T47D (cell line): ENCODE measurements around the gene CHRM1.
A peak's percentile ranks its signal among the peaks of the same experiment; 100 is the strongest.

Source experiments
- DNase-seq, 2 experiments: peaks; one replicate each; pipeline versions ENCODE4 v3.0.0 to v3.0.0-alpha.2; 2011 to 2012; ENCODE audit warnings: low read depth in 1 of 2, low spot score in 1 of 2
- JUND ChIP-seq: IDR thresholded peaks from 2 replicates; pipeline ENCODE4 v1.6.1; 2012; ENCODE audit warnings: low read depth
- in situ Hi-C: cut with HindIII; loops from 2 replicates; pipeline ENCODE4 v1.10.0; 2016; ENCODE audit warnings: low sequenced_read_pairs, low pct_unique_long_range_greater_than_20kb

CHRM1 gene

DNA sequence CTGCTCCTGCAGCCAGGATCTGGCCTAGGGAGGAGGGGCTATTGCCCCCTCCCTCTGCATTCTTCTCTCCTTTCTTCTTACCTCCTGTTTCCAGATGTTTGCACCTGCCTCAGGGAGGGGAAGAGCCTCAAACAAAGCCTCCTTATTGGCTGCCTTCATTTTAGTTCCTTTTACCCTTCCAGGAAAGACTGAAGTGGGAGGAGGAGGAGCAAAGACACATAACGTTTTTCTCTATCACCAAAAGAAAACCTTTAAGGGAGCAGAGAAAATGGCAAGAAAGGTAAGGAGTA lies 13.3 kb upstream of the CHRM1 start:
- in situ Hi-C loops, result no loop called here
- DNase-seq, result no peak
- no peak for TF ChIP-seq JUND

DNA sequence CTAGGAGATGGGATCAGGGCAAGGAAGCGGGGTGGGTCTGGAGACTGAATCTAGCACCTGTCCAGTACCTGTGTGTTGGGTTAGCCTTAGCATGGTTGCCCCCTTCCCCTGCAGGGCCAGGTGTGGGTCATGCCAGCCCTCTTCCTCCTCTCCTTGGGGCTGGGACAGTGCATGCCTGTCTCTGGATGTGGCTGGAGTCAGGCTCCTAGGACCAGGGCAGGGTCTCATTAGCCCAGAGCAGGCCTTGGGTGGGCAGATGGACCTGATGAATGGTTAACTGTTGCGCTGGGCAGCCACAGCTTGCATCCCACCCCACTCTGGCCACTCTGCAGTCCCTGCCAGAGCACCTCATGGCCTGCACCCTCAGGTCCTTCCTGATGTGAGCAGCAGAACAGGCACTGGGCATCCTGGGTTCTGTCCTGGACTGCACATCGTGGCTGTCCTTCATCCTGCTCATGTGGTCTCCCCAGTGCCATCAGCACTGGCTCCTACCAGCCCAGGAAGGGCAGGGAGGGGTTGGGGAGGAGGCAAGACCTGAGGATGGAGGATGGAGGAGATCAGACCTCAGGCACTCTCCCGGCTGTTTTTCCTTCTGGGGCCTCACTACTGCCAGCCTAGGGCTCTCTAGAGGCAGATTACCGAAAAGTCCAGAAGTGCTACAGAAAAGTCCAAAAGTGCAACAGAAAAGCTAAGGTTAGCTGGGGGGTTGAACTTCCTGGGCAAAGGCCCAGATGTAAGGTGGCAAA lies 12.8 kb upstream of the CHRM1 start:
- no peak for TF ChIP-seq JUND
- in situ Hi-C loops, result no loop called here
- no peak for DNase-seq

DNA sequence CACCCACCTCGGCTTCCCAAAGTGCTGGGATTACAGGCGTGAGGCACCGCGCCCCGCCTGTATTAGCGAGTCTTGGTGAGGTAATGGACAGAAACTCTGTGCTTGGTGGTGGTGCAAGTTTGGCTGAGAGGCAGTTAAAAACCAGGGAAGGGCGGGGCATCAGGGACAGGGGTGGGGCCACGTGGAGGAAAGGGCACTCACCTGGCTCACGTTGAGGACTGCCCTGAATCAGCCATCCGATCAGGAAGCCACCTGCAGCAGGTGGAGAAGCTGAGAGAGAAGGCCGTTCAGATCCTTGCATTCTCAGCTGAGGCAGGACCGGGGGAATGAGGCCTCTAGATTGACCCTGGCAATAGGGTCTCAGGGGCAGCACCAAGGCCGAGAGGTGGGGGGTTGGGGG lies 12.1 kb upstream of the CHRM1 start:
- TF ChIP-seq JUND, result no peak
- in situ Hi-C loops, result no loop called here
- DNase-seq, result no peak

DNA sequence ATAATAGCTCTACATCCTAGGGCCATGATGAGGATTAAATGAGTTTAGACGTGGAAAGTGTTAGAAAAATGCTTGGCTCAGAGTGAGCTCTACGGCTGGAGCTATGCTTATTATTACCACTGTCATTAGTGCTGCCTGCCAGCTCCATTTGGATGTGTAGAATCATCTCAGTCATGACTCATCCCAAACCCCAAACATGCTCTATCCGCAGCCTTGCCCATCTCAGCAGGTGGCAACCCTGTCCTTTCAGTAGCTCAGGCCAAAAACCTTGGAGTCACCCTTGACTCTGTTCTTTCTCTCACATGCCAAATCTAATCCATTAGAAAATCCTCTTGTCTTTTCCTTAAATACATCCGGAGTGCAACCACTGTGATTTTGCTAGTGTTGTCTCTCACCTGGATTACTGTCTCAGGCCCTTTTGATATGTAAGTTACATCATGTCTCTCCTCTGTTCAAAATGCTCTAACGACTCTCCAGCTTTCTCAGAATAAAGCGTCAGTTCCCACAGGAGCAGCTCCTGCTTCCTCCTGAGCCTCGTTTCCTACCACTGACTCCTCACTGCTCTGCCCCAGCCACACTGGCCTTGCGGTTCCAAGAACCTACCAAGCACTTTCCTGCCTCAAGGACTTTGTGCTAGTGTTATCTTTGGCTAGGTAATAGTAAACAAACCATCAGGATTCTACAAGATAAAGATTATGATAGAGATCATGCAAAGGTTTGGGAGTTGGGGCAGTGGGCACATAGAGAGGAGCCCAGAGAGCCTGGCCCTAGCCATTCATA lies 10.5 kb upstream of the CHRM1 start:
- no peak for TF ChIP-seq JUND
- DNase-seq, result no peak
- in situ Hi-C loops, result no loop called here

DNA sequence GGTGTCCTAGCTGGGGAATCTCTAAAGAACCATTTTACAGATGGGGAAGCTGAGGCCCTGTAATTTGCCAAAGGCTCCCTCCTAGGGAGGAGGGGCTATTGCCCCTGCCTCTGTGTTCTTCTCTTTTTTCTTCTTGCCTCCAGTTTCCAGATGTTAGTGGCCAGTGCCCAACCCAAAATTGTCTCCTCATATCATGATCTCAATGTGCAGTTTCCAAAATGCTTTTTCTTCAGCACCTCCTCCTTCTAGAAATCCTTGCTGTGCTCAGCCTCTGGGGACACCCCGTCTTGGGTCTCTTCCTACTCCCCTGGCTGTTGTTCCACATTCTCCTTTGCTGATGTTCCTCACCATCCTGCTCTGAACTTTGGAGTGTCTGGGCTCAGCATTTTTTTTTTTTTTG lies 9.5 kb upstream of the CHRM1 start:
- TF ChIP-seq JUND, result no peak
- in situ Hi-C loops, result no loop called here
- no peak for DNase-seq

DNA sequence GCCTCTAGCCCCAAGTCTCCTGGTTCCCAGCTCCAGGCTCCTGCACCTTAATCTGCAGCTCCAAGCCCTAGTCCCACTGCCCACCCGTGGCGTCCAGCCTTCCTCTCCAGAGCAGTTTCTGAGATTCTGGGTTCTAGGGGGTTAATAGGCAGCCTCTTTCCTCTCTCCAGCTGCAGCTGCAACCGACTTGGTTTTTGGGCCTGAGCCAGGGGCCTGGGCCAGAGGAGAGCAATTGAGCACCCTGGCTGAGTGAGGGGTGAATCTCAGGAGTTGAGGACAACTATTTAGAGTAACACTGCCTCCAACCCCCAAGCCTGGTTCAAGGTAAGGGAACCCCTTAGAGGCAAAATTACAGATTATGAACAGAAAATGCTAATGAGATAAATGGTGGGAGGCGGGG lies 9.0 kb upstream of the CHRM1 start:
- TF ChIP-seq JUND, result no peak
- in situ Hi-C loops, result no loop called here
- DNase-seq, result no peak

DNA sequence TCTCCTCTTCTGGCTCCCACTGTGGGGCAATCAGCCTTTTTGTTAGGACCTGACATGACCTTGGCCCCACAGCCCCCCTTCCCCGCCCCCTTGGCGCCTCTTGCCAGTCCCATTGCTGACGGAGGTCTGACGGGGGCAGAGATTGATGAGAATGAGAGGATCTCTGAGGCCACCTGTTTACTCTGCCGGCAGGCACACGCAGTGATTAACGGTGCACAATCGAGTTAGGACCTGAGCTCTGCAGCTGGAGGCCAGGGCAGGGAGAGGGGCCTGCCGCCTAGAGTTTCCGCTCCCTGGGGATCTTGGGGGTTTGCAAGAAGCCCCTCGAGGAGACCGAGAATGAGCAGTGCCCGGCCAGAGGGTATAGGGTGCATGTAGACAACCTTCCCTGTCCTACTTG lies 6.8 kb upstream of the CHRM1 start:
- no peak for TF ChIP-seq JUND
- no peak for DNase-seq
- in situ Hi-C loops, result no loop called here

DNA sequence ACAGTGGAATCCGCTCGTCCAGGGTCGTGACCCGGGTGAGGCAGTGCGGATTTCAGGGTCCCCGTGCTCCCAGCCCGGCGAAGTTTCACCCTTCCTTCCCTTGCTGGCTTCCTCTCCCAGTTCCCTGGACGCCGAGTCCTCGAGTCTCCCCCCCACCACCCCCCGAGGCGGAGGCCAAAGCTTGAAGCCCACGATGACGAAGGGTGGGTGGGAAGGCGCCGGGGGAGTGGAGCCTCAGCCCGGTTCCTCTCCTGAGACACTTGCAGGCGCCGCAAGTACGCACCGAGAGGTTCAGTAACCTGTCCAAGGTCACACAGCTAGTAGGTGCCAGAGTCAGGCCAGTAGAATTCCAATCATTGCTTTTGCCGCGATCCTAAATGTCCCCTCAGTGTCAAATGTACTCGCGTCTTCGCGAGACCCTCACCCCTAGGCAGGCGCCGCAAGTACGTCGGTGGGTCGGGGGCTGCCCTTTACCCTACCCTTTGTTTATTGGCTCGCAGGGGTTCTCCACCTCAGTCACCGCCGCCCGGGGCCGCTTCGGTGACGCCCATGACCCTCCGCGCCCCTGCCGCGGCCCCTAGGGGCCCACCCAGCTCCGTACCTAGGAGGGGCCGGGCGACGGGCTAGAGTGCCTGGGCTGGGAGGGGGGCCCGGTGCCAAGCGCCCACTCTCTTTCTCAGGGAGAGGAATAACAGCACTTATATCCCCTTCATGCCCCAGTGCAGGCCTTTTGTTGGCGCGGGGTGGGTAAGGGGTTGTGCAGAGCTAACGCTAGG lies 5.7 kb upstream of the CHRM1 start:
- in situ Hi-C loops, result no loop called here
- DNase-seq, result no peak

DNA sequence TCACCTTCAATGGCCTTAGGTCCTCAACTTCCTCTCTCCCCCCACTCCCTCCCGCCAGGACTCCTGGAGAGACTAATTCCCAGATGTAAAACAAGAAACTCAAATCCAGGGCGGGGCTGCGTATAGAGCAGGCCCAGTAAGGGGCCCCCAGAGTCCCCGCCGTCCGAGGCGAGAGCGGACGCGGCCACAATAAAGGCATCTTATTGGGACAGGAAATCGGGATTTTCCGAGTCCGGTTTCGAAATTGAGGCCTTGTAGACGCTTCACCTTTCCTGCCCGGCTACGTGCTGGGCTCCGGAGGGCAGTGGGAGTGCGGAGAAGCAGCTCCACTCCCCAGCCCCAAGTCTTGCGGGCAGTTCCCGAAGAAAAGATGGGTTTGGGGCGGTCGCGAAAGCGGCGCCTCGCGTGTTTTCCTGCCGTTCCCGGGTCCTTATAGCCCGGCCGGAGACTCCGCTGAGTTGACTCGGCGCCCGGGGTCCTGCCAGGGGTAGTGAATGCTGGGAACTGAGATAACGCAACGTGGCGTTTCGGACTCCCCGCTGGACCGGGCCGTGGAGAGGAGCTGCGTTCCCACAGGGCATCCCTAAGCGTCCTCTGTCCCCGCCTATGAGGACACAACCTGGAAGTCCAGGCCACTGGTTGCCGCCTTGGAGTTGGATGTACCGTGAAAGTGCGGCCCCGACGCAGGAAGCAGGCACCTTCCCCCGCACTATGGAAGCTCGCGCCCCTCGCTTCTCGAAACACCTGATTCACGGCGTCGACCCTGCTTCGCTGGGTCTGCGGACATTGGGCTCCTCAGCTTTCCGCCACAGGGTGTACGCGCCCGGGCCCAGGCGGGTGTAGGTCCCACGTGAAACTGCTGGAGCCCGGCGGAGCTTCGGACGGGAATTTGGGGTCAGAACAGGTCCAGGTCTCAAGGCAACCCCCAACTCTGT lies 4.8 kb upstream of the CHRM1 start:
- no peak for TF ChIP-seq JUND
- in situ Hi-C loops, result no loop called here
- DNase-seq, result no peak

More for the DNA sequence above, 5.7 kb upstream of the CHRM1 start:
- no peak for TF ChIP-seq JUND

DNA sequence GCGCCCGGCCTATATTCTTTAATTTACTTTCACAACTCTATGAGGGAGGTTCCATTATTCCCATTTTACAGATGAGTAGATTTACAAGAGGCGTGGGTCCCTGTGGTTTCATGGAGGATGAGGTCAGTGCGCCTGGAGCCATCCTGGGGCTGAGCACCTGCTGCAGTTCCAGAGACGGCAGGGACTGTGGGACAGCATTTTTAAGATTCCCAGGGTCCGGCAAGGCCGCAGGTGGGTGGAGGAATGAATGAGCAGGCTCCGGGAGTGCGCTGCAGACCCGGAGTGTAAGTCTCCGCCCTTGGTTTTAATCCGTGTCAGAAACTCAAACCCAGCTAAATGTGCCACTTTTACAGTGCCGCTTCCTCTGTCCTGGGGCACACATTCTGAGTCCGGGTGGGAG lies 4.1 kb upstream of the CHRM1 start:
- in situ Hi-C loops, result no loop called here

DNA sequence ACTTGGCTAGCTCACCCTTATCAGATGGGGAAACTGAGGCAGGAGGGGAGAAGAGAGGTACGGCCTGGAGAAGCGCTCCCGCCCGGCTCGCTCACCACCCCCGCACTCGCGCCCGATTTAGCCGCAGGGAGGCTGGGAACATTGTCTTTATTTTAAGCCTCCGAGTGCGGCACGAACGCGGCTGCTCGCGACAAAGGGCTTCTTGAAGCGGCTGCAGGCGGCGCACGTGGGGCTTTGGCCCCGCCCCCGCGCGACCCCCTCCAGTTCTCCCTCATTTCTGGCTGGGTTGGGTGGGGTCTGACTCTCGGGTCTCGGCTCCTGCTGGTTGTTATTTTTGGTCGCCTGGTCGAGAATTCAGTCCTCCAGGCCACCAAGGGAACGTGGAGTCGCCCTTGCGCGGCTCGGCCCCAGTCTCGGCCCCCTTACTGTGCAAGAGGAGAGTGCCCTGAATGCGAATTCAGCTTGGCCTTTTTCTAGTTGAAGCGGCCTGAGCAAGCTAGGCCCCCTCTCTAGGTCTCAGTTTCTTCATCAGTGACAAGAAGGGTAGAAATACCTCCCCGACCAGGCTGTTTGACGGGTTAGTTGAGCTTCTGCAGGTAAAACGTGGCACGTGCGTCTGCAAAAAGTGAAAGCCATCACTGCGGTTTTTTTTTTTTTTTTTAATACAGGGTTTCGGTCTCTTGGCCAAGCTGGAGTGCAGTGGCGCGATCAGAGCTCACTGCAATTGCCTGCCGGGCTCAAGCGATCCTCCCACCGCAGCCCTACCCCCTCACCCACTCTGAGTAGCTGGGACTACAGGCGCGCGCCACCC lies 2.6 kb upstream of the CHRM1 start:
- in situ Hi-C loops, result no loop called here
- peak in 1 of 2 experiments; percentile 56 for DNase-seq
- no peak for TF ChIP-seq JUND

More for the DNA sequence above, 4.1 kb upstream of the CHRM1 start:
- DNase-seq, result no peak
- TF ChIP-seq JUND, result no peak
